DND-41 (cell line): Measurements from ENCODE around the gene TBC1D1.

Source experiments
- CTCF ChIP-seq: IDR thresholded peaks from 2 replicates; pipeline ENCODE4 v1.5.1; 2012; ENCODE audit warnings: borderline replicate concordance, low read length, moderate library complexity, mild to moderate bottlenecking; ENCODE audit not compliant: poor library complexity, severe bottlenecking; ENCODE audit errors: extremely low read depth
- EZH2 ChIP-seq: IDR thresholded peaks from 3 replicates; pipeline ENCODE4 v1.6.1; 2012; ENCODE audit warnings: borderline replicate concordance, low read depth, mild to moderate bottlenecking, moderate library complexity, low read length, inconsistent platforms; ENCODE audit not compliant: severe bottlenecking

- TF ChIP-seq CTCF = no peak
- TF ChIP-seq EZH2 = no peak
These were observed 82.6 kb downstream of the TBC1D1 start for GRCh38 chr4:37973441-37973840.
